H1 (cell line): ENCODE measurements around the gene COLEC12. TPM values are rescaled to one million over a fixed set of nuclear protein-coding genes. Genes with fewer than 3 reads are reported as not detected.

Experiments used
- CTCF ChIA-PET: fragments of 300-600 bp; sonication (Branson Sonifier 250); formaldehyde crosslinking; loops from one replicate; lab custom pipeline; 2021; ENCODE audit not compliant: partially characterized antibody; lab: Charles Lee
- POLR2A ChIA-PET: fragments of 300-600 bp; sonication (Branson Sonifier 250); formaldehyde crosslinking; loops from one replicate; lab custom pipeline; 2021; ENCODE audit warnings: inconsistent platforms; ENCODE audit not compliant: partially characterized antibody; lab: Charles Lee
- DNase-seq, 2 experiments: peaks; one replicate each; pipeline versions ENCODE4 v3.0.0 to v3.0.0-alpha.2; 2010 to 2022; ENCODE audit warnings: low spot score in 2 of 2, low read depth in 1 of 2, mixed read lengths in 1 of 2
- FAIRE-seq: peaks from 2 replicates; lab custom pipeline; 2011; peaks lifted over from hg19 to GRCh38; lab: Jason Lieb, UNC
- H2AFZ ChIP-seq: 2 replicates; pipeline ENCODE4 v1.8.1; 2012; ENCODE audit warnings: low read length, inconsistent platforms
- H2AK5ac ChIP-seq: 2 replicates; pipeline ENCODE4 v1.6.1; 2013; ENCODE audit warnings: low read depth, low read length
- H2BK120ac ChIP-seq: replicated peaks from 2 replicates; pipeline ENCODE3; 2013; ENCODE audit warnings: low read depth, low read length, inconsistent platforms
- H2BK12ac ChIP-seq: 2 replicates; pipeline ENCODE4 v1.6.1; 2013; ENCODE audit warnings: low read depth, low read length
- H2BK15ac ChIP-seq: 2 replicates; pipeline ENCODE4 v1.6.1; 2013; ENCODE audit warnings: low read length
- H2BK20ac ChIP-seq: 2 replicates; pipeline ENCODE4 v1.6.1; 2013; ENCODE audit warnings: low read length
- H2BK5ac ChIP-seq: 2 replicates; pipeline ENCODE4 v1.6.1; 2013; ENCODE audit warnings: low read depth, low read length
- H3K14ac ChIP-seq: 2 replicates; pipeline ENCODE4 v1.6.1; 2013; ENCODE audit warnings: inconsistent platforms; ENCODE audit not compliant: insufficient read length
- H3K18ac ChIP-seq: 2 replicates; pipeline ENCODE4 v1.6.1; 2013; ENCODE audit warnings: low read length; ENCODE audit errors: extremely low read depth
- H3K23ac ChIP-seq: 2 replicates; pipeline ENCODE4 v1.6.1; 2013; ENCODE audit warnings: inconsistent platforms; ENCODE audit not compliant: insufficient read length
- H3K23me2 ChIP-seq: 2 replicates; pipeline ENCODE4 v1.6.1; 2013; ENCODE audit warnings: low read depth, low read length
- H3K27ac ChIP-seq: 2 replicates; pipeline ENCODE4 v1.6.1; 2011; ENCODE audit warnings: low read depth, low read length, inconsistent platforms
- H3K27me3 ChIP-seq, 4 experiments: replicated peaks in 1 of 4; 1 replicate in 1 of 4; 2 replicates in 3 of 4; pipeline versions ENCODE4 v1.6.1 to v1.8.1; 2011 to 2013; ENCODE audit warnings: low read length in 3 of 4, mild to moderate bottlenecking in 3 of 4, inconsistent platforms in 2 of 4, mixed read lengths in 2 of 4, moderate library complexity in 1 of 4; ENCODE audit not compliant: control insufficient read depth in 3 of 4, insufficient read depth in 3 of 4; ENCODE audit errors: extremely low read depth in 1 of 4
- H3K36me3 ChIP-seq, 4 experiments: 2 replicates each; pipeline versions ENCODE4 v1.6.1 to v1.8.1; 2011 to 2013; ENCODE audit warnings: mild to moderate bottlenecking in 4 of 4, low read length in 3 of 4, moderate library complexity in 2 of 4, control low read depth in 1 of 4, inconsistent platforms in 1 of 4; ENCODE audit not compliant: insufficient read depth in 4 of 4, control insufficient read depth in 2 of 4
- H3K4ac ChIP-seq: replicated peaks from 2 replicates; pipeline ENCODE3; 2013; ENCODE audit warnings: low read length, low read depth, mixed read lengths, inconsistent platforms; ENCODE audit not compliant: insufficient read length
- H3K4me1 ChIP-seq, 4 experiments: replicated peaks in 1 of 4; 1 replicate in 1 of 4; 2 replicates in 3 of 4; pipeline versions ENCODE4 v1.6.1 to v1.8.1; 2011 to 2013; ENCODE audit warnings: low read length in 3 of 4, inconsistent platforms in 2 of 4, mixed read lengths in 1 of 4; ENCODE audit not compliant: insufficient read depth in 4 of 4, control insufficient read depth in 3 of 4
- H3K4me2 ChIP-seq, 2 experiments: 2 replicates each; pipeline versions ENCODE4 v1.6.1 to v1.8.1; 2011 to 2013; ENCODE audit warnings: low read depth in 2 of 2, low read length in 2 of 2, control low read depth in 1 of 2, inconsistent platforms in 1 of 2, mild to moderate bottlenecking in 1 of 2; ENCODE audit not compliant: insufficient read depth in 1 of 2
- H3K4me3 ChIP-seq, 4 experiments: fragments of 200-600, 300-600 bp in 1 of 4; sonication (generic), shearing (Covaris generic), sonication (Bioruptor Twin) in 1 of 4; 2 replicates each; pipeline versions ENCODE4 v1.5.1 to v1.8.1; 2011 to 2016; ENCODE audit warnings: low read length in 4 of 4, low read depth in 3 of 4, control low read depth in 2 of 4, inconsistent platforms in 2 of 4, mild to moderate bottlenecking in 2 of 4, mixed read lengths in 1 of 4, moderate library complexity in 1 of 4; ENCODE audit not compliant: insufficient read depth in 2 of 4; ENCODE audit errors: extremely low read depth in 1 of 4
- H3K56ac ChIP-seq: replicated peaks from 2 replicates; pipeline ENCODE3; 2013; ENCODE audit warnings: low read depth, mild to moderate bottlenecking, mixed read lengths, low read length, inconsistent platforms; ENCODE audit not compliant: insufficient read length
- H3K79me1 ChIP-seq: 2 replicates; pipeline ENCODE4 v1.6.1; 2013; ENCODE audit warnings: low read depth, low read length, control low read depth
- H3K79me2 ChIP-seq, 2 experiments: 2 replicates each; pipeline versions ENCODE4 v1.6.1 to v1.8.1; 2012 to 2013; ENCODE audit warnings: low read length in 2 of 2, mild to moderate bottlenecking in 2 of 2, inconsistent platforms in 1 of 2; ENCODE audit not compliant: insufficient read depth in 2 of 2, control insufficient read depth in 1 of 2
- H3K9ac ChIP-seq, 4 experiments: replicated peaks in 1 of 4; 1 replicate in 1 of 4; 2 replicates in 3 of 4; pipeline versions ENCODE4 v1.6.1 to v1.8.1; 2011 to 2013; ENCODE audit warnings: low read depth in 3 of 4, low read length in 3 of 4, control low read depth in 2 of 4, mild to moderate bottlenecking in 2 of 4, moderate library complexity in 2 of 4, inconsistent platforms in 1 of 4; ENCODE audit errors: extremely low read depth in 1 of 4
- H3K9me3 ChIP-seq, 2 experiments: 2 replicates each; pipeline versions ENCODE4 v1.6.1 to v1.8.1; 2012 to 2013; ENCODE audit warnings: mild to moderate bottlenecking in 2 of 2, moderate library complexity in 2 of 2, control low read depth in 1 of 2, inconsistent platforms in 1 of 2, low read depth in 1 of 2, low read length in 1 of 2, mixed read lengths in 1 of 2; ENCODE audit not compliant: insufficient read depth in 2 of 2
- H4K20me1 ChIP-seq, 2 experiments: replicated peaks in 1 of 2; 2 replicates each; pipeline versions ENCODE3 to v1.8.1; 2011 to 2013; ENCODE audit warnings: inconsistent platforms in 2 of 2, low read length in 2 of 2, mild to moderate bottlenecking in 1 of 2; ENCODE audit not compliant: insufficient read depth in 2 of 2, control insufficient read depth in 1 of 2
- H4K5ac ChIP-seq: 2 replicates; pipeline ENCODE4 v1.6.1; 2013; ENCODE audit warnings: low read length, low read depth, mixed read lengths, inconsistent platforms; ENCODE audit not compliant: insufficient read length
- H4K8ac ChIP-seq: 2 replicates; pipeline ENCODE4 v1.8.0; 2013; ENCODE audit warnings: mild to moderate bottlenecking, moderate library complexity, low read length, inconsistent platforms; ENCODE audit not compliant: insufficient read depth; ENCODE audit errors: extremely low read depth
- H4K91ac ChIP-seq: replicated peaks from 2 replicates; pipeline ENCODE3; 2013; ENCODE audit warnings: low read length, mixed read lengths, inconsistent platforms; ENCODE audit not compliant: insufficient read length
- CTBP2 ChIP-seq: IDR thresholded peaks from 2 replicates; pipeline ENCODE4 v1.7.0; 2011; ENCODE audit warnings: borderline replicate concordance, mild to moderate bottlenecking, moderate library complexity, mixed read lengths, low read length; ENCODE audit not compliant: insufficient read depth, insufficient read length
- JUN ChIP-seq: IDR thresholded peaks from 2 replicates; pipeline ENCODE4 v1.6.1; 2011; ENCODE audit warnings: low read depth, mild to moderate bottlenecking, improper control_type of control experiment, low read length
- NANOG ChIP-seq: IDR thresholded peaks from 2 replicates; pipeline ENCODE4 v1.6.1; 2011; ENCODE audit warnings: low read length, low read depth, mild to moderate bottlenecking, inconsistent platforms; ENCODE audit not compliant: insufficient read depth, poor library complexity, severe bottlenecking
- POLR2AphosphoS5 ChIP-seq: IDR thresholded peaks from 2 replicates; pipeline ENCODE4 v1.6.1; 2011; ENCODE audit warnings: low read depth, low read length
- POU5F1 ChIP-seq: IDR thresholded peaks from 2 replicates; pipeline ENCODE4 v1.6.1; 2011; ENCODE audit warnings: low read depth, mild to moderate bottlenecking, low read length, moderate library complexity
- RAD21 ChIP-seq, 2 experiments: IDR thresholded peaks in 1 of 2; conservative IDR thresholded peaks in 1 of 2; 2 replicates each; pipeline ENCODE4 v1.6.1; 2011; ENCODE audit warnings: low read depth in 2 of 2, low read length in 2 of 2, improper control_type of control experiment in 1 of 2, inconsistent platforms in 1 of 2, mild to moderate bottlenecking in 1 of 2, moderate library complexity in 1 of 2
- SIX5 ChIP-seq: IDR thresholded peaks from 2 replicates; pipeline ENCODE4 v1.6.1; 2011; ENCODE audit warnings: mild to moderate bottlenecking, low read depth, low read length
- WGBS, 2 experiments: shearing (Covaris generic) in 1 of 2; methylation state at CpG; one replicate each; pipeline versions ENCODE4 v1.1.6 to v1.1.7; 2013 to 2015; ENCODE audit warnings: low lambda C conversion rate in 2 of 2, mixed read lengths in 2 of 2, inconsistent platforms in 1 of 2, low coverage in 1 of 2, missing lambda C conversion rate in 1 of 2; ENCODE audit not compliant: insufficient replicate concordance in 2 of 2, insufficient coverage in 1 of 2, insufficient read length in 1 of 2; ENCODE audit errors: extremely low coverage in 1 of 2, missing lambda C conversion rate in 1 of 2; 5-methylcytosine and 5-hydroxymethylcytosine counted together
- polyA plus RNA-seq, 7 experiments: library from polyadenylated mRNA; depleted of rRNA in 3 of 7; stranded (reverse) in 5 of 7; unstranded in 2 of 7; fragments of >200 nt in 5 of 7; fragments of 200-250 nt in 2 of 7; gene quantifications; 1 replicate in 5 of 7; 2 replicates in 1 of 7; 4 replicates in 1 of 7; pipeline versions ENCODE4 v1.2.1 to v1.2.3, GENCODE V29; 2011 to 2013; ENCODE audit warnings: missing spikeins in 2 of 7, mixed read lengths in 2 of 7
- total RNA-seq: library from RNA; stranded (reverse); fragmentation: NEBNext Ultra II Directional; extraction: Animal tissue kit (Norgen Biotek cat#: 25700); gene quantifications from 2 replicates; pipeline ENCODE4 v1.2.1, GENCODE V29; 2021
- TF ChIP-seq, protein P1 (sequence below): IDR thresholded peaks from 2 replicates; pipeline ENCODE4 v1.6.1; 2012; ENCODE audit warnings: inconsistent platforms
- TF ChIP-seq, protein P2 (sequence below): IDR thresholded peaks from 2 replicates; pipeline ENCODE4 v1.6.1; 2012; ENCODE audit warnings: inconsistent platforms

COLEC12 gene
- total and polyA plus RNA-seq, 2 of the 8 experiments (the other 6 are each of a cell fraction or from before 2014, with no cell fraction given) = 0.44 to 2.3 TPM

DNA sequence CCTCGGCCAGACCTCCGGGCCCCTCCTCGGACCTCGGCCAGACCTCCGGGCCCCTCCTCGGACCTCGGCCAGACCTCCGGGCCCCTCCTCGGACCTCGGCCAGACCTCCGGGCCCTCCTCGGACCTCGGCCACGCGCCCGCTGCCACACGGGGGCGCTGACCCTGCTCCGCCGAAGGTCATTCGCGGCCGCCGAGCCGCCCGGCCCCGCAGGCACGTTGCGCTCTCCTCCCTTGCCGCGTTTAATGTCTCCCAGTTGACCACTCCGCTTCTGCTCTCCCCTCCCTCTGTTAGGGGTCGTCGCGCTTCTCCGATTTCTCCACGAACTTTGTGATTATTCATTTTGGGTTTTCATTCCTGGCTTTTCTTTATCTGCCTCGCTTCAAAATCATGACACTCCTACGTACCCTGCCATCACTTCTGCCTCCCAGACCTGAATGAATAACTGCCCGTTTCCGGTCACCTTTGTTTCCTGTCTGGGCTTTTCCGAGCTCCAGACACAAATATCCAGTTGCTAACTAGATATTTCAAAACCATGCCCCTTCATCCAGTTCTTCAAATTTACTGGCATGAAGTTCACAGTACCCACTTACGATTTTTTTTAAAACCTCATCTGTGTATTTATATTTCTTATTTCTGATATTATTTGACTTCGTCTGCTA lies 14.8 kb upstream of the COLEC12 start:
- Histone ChIP-seq H2BK5ac (no peak overlapping the region), H2AK5ac (no peak overlapping the region), H3K9me3 (peaks cover 0 to 27% of the 10 kb centered on the region in 2 experiments; a peak in 2 of 4 replicates), H3K18ac (no peak overlapping the region), H3K23me2 (no peaks in the 10 kb centered on the region), H3K14ac (no peak overlapping the region), H3K23ac (no peak overlapping the region), H4K8ac (peak overlapping the region; percentile 14; the same call in 1 of the 2 replicates), H3K4ac (no peak overlapping the region), H2BK12ac (no peak overlapping the region), H3K4me3 (no peak overlapping the region; a peak in 1 of 8 replicates), H2BK120ac (no peak overlapping the region), H3K4me1 (peaks cover 0 to 9% (median 4%) of the 10 kb centered on the region in 4 experiments; a peak in 4 of 7 replicates), H3K9ac (no peak overlapping the region), H3K4me2 (no peak overlapping the region; a peak in 1 of 4 replicates), H3K36me3 (no peaks in the 10 kb centered on the region), H2BK15ac (no peak overlapping the region), H4K91ac (no peak overlapping the region), H3K79me2 (no peaks in the 10 kb centered on the region), H4K20me1 (no peaks in the 10 kb centered on the region), H4K5ac (no peak overlapping the region), H3K56ac (no peak overlapping the region), H2AFZ (0 out of 2 replicates have a peak overlapping the region, but pooled peaks have one; percentile 40), H3K79me1 (no peaks in the 10 kb centered on the region), H3K27ac (no peak overlapping the region), H3K27me3 (no peaks in the 10 kb centered on the region), H2BK20ac (no peak overlapping the region)
- ChIA-PET CTCF (interaction anchor here (1.0 to 1.5 kb wide), 3 partner anchors 9 to 101 kb away, joined by 3 to 4 read pairs (median 4); no protein-coding TSS in a partner anchor), POLR2A (no interaction called here)
- 86% methylated on average over 33 of the region's 44 CpGs; no CpG with 5 or more reads in 1 of the 2 experiments for WGBS, 2 experiments
- DNase-seq = peak in 1 of 2 experiments; percentile 63
- FAIRE-seq = no peak
- no peak for TF ChIP-seq NANOG
- no peak for TF ChIP-seq POLR2AphosphoS5
- peak in 1 of 2 experiments; percentile 45; a peak in 2 of 4 replicates for TF ChIP-seq RAD21 (IDR thresholded peaks at IDR 0.05 in 1 of 2, conservative IDR thresholded peaks at IDR 0.05 in 1 of 2; ENCODE audit: low read depth in 2 of 2, low read length in 2 of 2)
- TF ChIP-seq JUN = no peak
- TF ChIP-seq, protein P1, sequence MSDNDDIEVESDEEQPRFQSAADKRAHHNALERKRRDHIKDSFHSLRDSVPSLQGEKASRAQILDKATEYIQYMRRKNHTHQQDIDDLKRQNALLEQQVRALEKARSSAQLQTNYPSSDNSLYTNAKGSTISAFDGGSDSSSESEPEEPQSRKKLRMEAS = peak; percentile 47; the same call in 1 of the 2 replicates
- TF ChIP-seq POU5F1 = no peak
- no peak for TF ChIP-seq SIX5
- TF ChIP-seq, protein P2, sequence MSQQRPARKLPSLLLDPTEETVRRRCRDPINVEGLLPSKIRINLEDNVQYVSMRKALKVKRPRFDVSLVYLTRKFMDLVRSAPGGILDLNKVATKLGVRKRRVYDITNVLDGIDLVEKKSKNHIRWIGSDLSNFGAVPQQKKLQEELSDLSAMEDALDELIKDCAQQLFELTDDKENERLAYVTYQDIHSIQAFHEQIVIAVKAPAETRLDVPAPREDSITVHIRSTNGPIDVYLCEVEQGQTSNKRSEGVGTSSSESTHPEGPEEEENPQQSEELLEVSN = peak; percentile 76; the same call in 1 of the 2 replicates
- no peak for TF ChIP-seq CTBP2
